GM23248 (cell line): ENCODE measurements around the gene SLC15A5.

ENCODE experiments used
- EZH2 ChIP-seq: fragments of 200-600 bp; sonication (generic); IDR thresholded peaks from 2 replicates; pipeline ENCODE4 v1.6.1; 2018; ENCODE audit warnings: antibody characterized with exemption, mild to moderate bottlenecking; ENCODE audit not compliant: insufficient read depth, poor library complexity, severe bottlenecking
- EZH2phosphoT487 ChIP-seq: fragments of 200-600 bp; sonication (generic); IDR thresholded peaks from 2 replicates; pipeline ENCODE4 v1.6.1; 2018; ENCODE audit warnings: antibody characterized with exemption, moderate library complexity, mild to moderate bottlenecking, low read depth; ENCODE audit not compliant: insufficient read depth

DNA sequence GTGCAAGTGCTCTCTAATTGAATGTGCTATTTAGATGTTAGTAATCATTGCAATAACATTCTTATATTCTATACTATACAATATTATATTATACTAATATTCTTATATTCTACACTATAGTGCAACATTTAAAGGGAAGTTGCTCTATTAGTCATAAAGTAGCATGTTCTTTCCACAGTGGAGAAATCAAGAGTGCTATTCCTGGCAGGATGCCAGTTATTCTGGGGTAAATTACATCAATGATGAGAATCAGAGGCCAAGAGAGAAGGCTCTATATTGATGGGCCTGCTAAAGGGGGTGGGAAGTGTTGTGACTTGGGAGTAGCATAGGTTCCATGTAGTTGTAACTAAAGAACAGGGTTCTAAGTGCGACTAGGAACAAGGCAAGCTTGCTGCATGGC lies 121.5 kb downstream of the SLC15A5 start:
- no peak for TF ChIP-seq EZH2phosphoT487
- no peak for TF ChIP-seq EZH2
